GM12878 (cell line): ENCODE data around the gene ZBTB5. TPM values are rescaled to one million over a fixed set of nuclear protein-coding genes. Genes with fewer than 3 reads are reported as not detected.
A peak's percentile ranks its signal among the peaks of the same experiment; 100 is the strongest.

ENCODE experiments used
- ATAC-seq: fragments of 200-7000 bp; cut with Tn5 transposase; 3 replicates; pipeline ENCODE4 v1.9.1; 2020; ENCODE audit warnings: mild to moderate bottlenecking, moderate library complexity
- BruUV-seq: library from RNA; stranded (reverse); fragments of 400-500 nt; replicated peaks from 2 replicates; lab custom pipeline; 2021; lab: Mats Ljungman, UMichigan
- CTCF ChIA-PET: fragments of 300-600 bp; sonication (Branson Sonifier 250); formaldehyde crosslinking; extraction: SDS; loops from one replicate; lab custom pipeline; 2021; ENCODE audit warnings: inconsistent platforms; lab: Yijun Ruan, JAX
- POLR2A ChIA-PET: fragments of 350-600 bp; formaldehyde crosslinking; extraction: SDS; loops from one replicate; lab custom pipeline; 2021; ENCODE audit warnings: inconsistent platforms; lab: Charles Lee
- RAD21 ChIA-PET: fragments of 300-600 bp; sonication (Branson Sonifier 250); formaldehyde crosslinking; loops from one replicate; lab custom pipeline; 2023; ENCODE audit warnings: antibody characterized with exemption; ENCODE audit not compliant: unreplicated experiment; lab: Charles Lee
- SMC1A ChIA-PET: fragments of 300-600 bp; sonication (Branson Sonifier 250); formaldehyde crosslinking; loops from one replicate; lab custom pipeline; 2023; ENCODE audit not compliant: unreplicated experiment, uncharacterized antibody; lab: Charles Lee
- DNase-seq: peaks from one replicate; pipeline ENCODE4 v3.0.0-alpha.2; 2011; ENCODE audit warnings: low read depth, low spot score
- FAIRE-seq: peaks from 3 replicates; lab custom pipeline; 2011; peaks lifted over from hg19 to GRCh38; lab: Jason Lieb, UNC
- H2AFZ ChIP-seq: 2 replicates; pipeline ENCODE4 v1.6.0; 2011; ENCODE audit warnings: low read depth, low read length, control low read depth; ENCODE audit not compliant: control insufficient read depth
- H3K27ac ChIP-seq: 2 replicates; pipeline ENCODE4 v1.5.1; 2011; ENCODE audit warnings: control low read depth; ENCODE audit not compliant: control insufficient read depth, insufficient read depth
- H3K27me3 ChIP-seq, 2 experiments: replicated peaks in 1 of 2; 2 replicates each; pipeline versions ENCODE4 v1.6.0 to v1.6.1; 2011; ENCODE audit warnings: low read length in 1 of 2; ENCODE audit not compliant: control insufficient read depth in 2 of 2, insufficient read depth in 2 of 2
- H3K36me3 ChIP-seq, 2 experiments: 2 replicates each; pipeline ENCODE4 v1.5.1; 2011; ENCODE audit warnings: low read length in 1 of 2; ENCODE audit not compliant: control insufficient read depth in 2 of 2, insufficient read depth in 2 of 2
- H3K4me1 ChIP-seq: 2 replicates; pipeline ENCODE4 v1.6.1; 2011; ENCODE audit warnings: mild to moderate bottlenecking, low read length, moderate library complexity, mixed read lengths; ENCODE audit not compliant: control insufficient read depth, insufficient read depth
- H3K4me2 ChIP-seq: 2 replicates; pipeline ENCODE4 v1.6.0; 2011; ENCODE audit warnings: control low read depth; ENCODE audit not compliant: control insufficient read depth, insufficient read depth
- H3K4me3 ChIP-seq: fragments of 200-600 bp; sonication (generic); 2 replicates; pipeline ENCODE4 v1.5.1; 2016
- H3K79me2 ChIP-seq: 2 replicates; pipeline ENCODE4 v1.6.0; 2011; ENCODE audit warnings: low read length; ENCODE audit not compliant: control insufficient read depth, insufficient read depth
- H3K9ac ChIP-seq: 2 replicates; pipeline ENCODE4 v1.8.0; 2011; ENCODE audit warnings: low read length, control low read depth, mixed read lengths; ENCODE audit not compliant: control insufficient read depth, insufficient read depth
- H3K9me3 ChIP-seq: replicated peaks from 3 replicates; pipeline ENCODE4 v1.5.1; 2011; ENCODE audit warnings: mild to moderate bottlenecking, low read length; ENCODE audit not compliant: control insufficient read depth, insufficient read depth
- H4K20me1 ChIP-seq: 2 replicates; pipeline ENCODE4 v1.6.0; 2011; ENCODE audit not compliant: control insufficient read depth, insufficient read depth
- BCL11A ChIP-seq: IDR thresholded peaks from 2 replicates; pipeline ENCODE4 v1.6.1; 2011; ENCODE audit warnings: low read depth, low read length
- CBX3 ChIP-seq: fragments of 200-600 bp; sonication (generic); IDR thresholded peaks from 2 replicates; pipeline ENCODE4 v1.6.1; 2016; ENCODE audit warnings: low read depth, borderline replicate concordance
- FOXK2 ChIP-seq: fragments of 450-650 bp; IDR thresholded peaks from 2 replicates; pipeline ENCODE4 v1.6.1; 2017; ENCODE audit warnings: mild to moderate bottlenecking, moderate library complexity
- KAT2A ChIP-seq: conservative IDR thresholded peaks from 2 replicates; pipeline ENCODE4 v1.6.1; 2011; ENCODE audit warnings: low read depth, low read length; ENCODE audit not compliant: control insufficient read depth
- MEF2B ChIP-seq: fragments of 450-650 bp; IDR thresholded peaks from 2 replicates; pipeline ENCODE4 v1.6.1; 2018; ENCODE audit warnings: mild to moderate bottlenecking, moderate library complexity; ENCODE audit not compliant: partially characterized antibody, poor library complexity, severe bottlenecking
- MYC ChIP-seq: IDR thresholded peaks from 2 replicates; pipeline ENCODE4 v1.6.1; 2011; ENCODE audit warnings: mild to moderate bottlenecking, low read length, moderate library complexity, inconsistent platforms; ENCODE audit not compliant: insufficient read depth, insufficient replicate concordance, insufficient read length, severe bottlenecking
- PAX8 ChIP-seq: fragments of 450-650 bp; IDR thresholded peaks from 2 replicates; pipeline ENCODE4 v1.6.1; 2017; ENCODE audit warnings: mild to moderate bottlenecking, moderate library complexity
- SIX5 ChIP-seq: IDR thresholded peaks from 2 replicates; pipeline ENCODE4 v1.6.1; 2011; ENCODE audit warnings: mild to moderate bottlenecking, low read depth, low read length, moderate library complexity; ENCODE audit not compliant: severe bottlenecking
- STAT1 ChIP-seq: fragments of 450-650 bp; conservative IDR thresholded peaks from 2 replicates; pipeline ENCODE4 v1.6.1; 2014; ENCODE audit warnings: antibody characterized with exemption, mild to moderate bottlenecking
- WGBS: methylation state at CpG from one replicate; pipeline ENCODE4 v1.1.6; 2016; ENCODE audit warnings: low lambda C conversion rate; ENCODE audit not compliant: insufficient replicate concordance, insufficient coverage; ENCODE audit errors: missing lambda C conversion rate; 5-methylcytosine and 5-hydroxymethylcytosine counted together
- in situ Hi-C: fragments of 300-500 bp; cut with MboI; formaldehyde crosslinking; loops from 9 replicates; pipeline ENCODE4 v1.14.3; 2018; ENCODE audit warnings: mixed read lengths
- intact Hi-C: fragments of 100-400 bp; cut with micrococcal nuclease; formaldehyde crosslinking; loops from one replicate; pipeline ENCODE4 v1.14.2; 2022; ENCODE audit not compliant: unreplicated experiment
- polyA plus RNA-seq, 11 experiments: library from polyadenylated mRNA; depleted of rRNA in 4 of 11; unstranded in 6 of 11; stranded (reverse) in 5 of 11; fragments of >200 nt; fragmentation: Nextera tagmentation in 4 of 11; fragmentation: Illumina TruSeq in 1 of 11; extraction: Ambion mirVana in 4 of 11; extraction: Trizol in 1 of 11; gene quantifications; 1 replicate in 1 of 11; 2 replicates in 10 of 11; pipeline versions ENCODE4 v1.2.1 to v1.2.3, GENCODE V29; 2011 to 2016; ENCODE audit warnings: inconsistent platforms in 2 of 11, missing spikeins in 2 of 11, low read depth in 1 of 11
- total RNA-seq, 4 experiments: library from RNA; depleted of rRNA in 3 of 4; stranded (reverse); fragments of >200 nt in 3 of 4; fragmentation: Illumina TruSeq in 1 of 4; extraction: Trizol in 1 of 4; gene quantifications; 2 replicates each; pipeline versions ENCODE4 v1.2.1 to v1.2.3, GENCODE V29; 2013 to 2021
- TF ChIP-seq, protein P1 (sequence below): fragments of 450-650 bp; IDR thresholded peaks from 2 replicates; pipeline ENCODE4 v1.6.1; 2018; ENCODE audit warnings: mild to moderate bottlenecking, low read depth, moderate library complexity; ENCODE audit not compliant: partially characterized antibody
- TF ChIP-seq, protein P2 (sequence below): fragments of 450-650 bp; conservative IDR thresholded peaks from 2 replicates; pipeline ENCODE4 v1.6.1; 2017; ENCODE audit warnings: mild to moderate bottlenecking, moderate library complexity
- TF ChIP-seq, protein P3 (sequence below): fragments of 450-650 bp; formaldehyde crosslinking; IDR thresholded peaks from 2 replicates; pipeline ENCODE4 v1.5.0; 2022; ENCODE audit warnings: mild to moderate bottlenecking, missing genetic modification characterization

ZBTB5 gene
- total and polyA plus RNA-seq, 10 of the 15 experiments (the other 5 are each of a cell fraction or from before 2014, with no cell fraction given) = 1.4 to 32.5 (median 12.1) TPM

DNA sequence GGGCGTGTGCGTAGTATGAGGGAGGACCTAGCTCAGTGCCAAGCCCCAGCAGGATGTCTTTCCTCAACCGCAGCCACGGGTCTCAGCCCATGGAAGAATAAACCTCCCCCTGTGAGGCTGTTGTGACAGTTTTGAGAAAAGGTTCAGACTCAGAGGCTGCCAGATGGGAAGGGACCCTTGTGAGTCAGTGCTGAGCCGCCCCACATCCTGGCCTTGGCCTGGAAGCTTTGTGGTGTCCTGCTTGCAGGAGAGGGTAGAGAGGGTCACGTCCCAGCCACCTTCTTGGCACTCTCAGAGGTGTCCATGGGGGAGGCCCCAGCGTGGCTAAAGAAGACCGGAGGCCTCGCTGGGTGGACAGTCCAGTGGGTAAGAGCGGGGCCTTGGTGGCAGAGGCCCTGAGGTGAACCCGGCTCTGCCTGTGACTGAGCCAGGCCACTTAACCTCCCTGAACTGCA lies 39.9 kb downstream of the ZBTB5 start:
- no peak overlapping the region for H3K27ac ChIP-seq
- 0 out of 2 replicates have a peak, but pooled peaks cover 4% of the 10 kb centered on the region for H4K20me1 ChIP-seq
- DNase-seq (no peak), ATAC-seq (no peak), FAIRE-seq (no peak)
- ChIA-PET RAD21 (no interaction called here), POLR2A (no interaction called here), SMC1A (interaction anchor here (0.9 to 1.4 kb wide), 2 partner anchors 11 to 61 kb away, joined by 3 to 4 read pairs; no protein-coding TSS in a partner anchor), CTCF (interaction anchor here (2.6 kb wide), 2 partner anchors 11 to 14 kb away, joined by 13 to 17 read pairs; no protein-coding TSS in a partner anchor)
- H3K4me3 ChIP-seq = no peak overlapping the region; the same call in 1 of the 2 replicates
- intact Hi-C loops = no loop called here
- H3K9ac ChIP-seq = no peak overlapping the region
- peaks cover 37% of the 10 kb centered on the region for H3K79me2 ChIP-seq
- peaks cover 23 to 27% of the 10 kb centered on the region in 2 experiments; a peak in 3 of 4 replicates for H3K36me3 ChIP-seq
- peaks cover 17% of the 10 kb centered on the region for H3K4me1 ChIP-seq
- TF ChIP-seq CBX3 (no peak), STAT1 (no peak), KAT2A (no peak), PAX8 (no peak), MEF2B (no peak), FOXK2 (no peak), BCL11A (no peak), MYC (no peak), SIX5 (no peak)
- TF ChIP-seq, protein P1, sequence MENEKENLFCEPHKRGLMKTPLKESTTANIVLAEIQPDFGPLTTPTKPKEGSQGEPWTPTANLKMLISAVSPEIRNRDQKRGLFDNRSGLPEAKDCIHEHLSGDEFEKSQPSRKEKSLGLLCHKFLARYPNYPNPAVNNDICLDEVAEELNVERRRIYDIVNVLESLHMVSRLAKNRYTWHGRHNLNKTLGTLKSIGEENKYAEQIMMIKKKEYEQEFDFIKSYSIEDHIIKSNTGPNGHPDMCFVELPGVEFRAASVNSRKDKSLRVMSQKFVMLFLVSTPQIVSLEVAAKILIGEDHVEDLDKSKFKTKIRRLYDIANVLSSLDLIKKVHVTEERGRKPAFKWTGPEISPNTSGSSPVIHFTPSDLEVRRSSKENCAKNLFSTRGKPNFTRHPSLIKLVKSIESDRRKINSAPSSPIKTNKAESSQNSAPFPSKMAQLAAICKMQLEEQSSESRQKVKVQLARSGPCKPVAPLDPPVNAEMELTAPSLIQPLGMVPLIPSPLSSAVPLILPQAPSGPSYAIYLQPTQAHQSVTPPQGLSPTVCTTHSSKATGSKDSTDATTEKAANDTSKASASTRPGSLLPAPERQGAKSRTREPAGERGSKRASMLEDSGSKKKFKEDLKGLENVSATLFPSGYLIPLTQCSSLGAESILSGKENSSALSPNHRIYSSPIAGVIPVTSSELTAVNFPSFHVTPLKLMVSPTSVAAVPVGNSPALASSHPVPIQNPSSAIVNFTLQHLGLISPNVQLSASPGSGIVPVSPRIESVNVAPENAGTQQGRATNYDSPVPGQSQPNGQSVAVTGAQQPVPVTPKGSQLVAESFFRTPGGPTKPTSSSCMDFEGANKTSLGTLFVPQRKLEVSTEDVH = no peak
- TF ChIP-seq, protein P2, sequence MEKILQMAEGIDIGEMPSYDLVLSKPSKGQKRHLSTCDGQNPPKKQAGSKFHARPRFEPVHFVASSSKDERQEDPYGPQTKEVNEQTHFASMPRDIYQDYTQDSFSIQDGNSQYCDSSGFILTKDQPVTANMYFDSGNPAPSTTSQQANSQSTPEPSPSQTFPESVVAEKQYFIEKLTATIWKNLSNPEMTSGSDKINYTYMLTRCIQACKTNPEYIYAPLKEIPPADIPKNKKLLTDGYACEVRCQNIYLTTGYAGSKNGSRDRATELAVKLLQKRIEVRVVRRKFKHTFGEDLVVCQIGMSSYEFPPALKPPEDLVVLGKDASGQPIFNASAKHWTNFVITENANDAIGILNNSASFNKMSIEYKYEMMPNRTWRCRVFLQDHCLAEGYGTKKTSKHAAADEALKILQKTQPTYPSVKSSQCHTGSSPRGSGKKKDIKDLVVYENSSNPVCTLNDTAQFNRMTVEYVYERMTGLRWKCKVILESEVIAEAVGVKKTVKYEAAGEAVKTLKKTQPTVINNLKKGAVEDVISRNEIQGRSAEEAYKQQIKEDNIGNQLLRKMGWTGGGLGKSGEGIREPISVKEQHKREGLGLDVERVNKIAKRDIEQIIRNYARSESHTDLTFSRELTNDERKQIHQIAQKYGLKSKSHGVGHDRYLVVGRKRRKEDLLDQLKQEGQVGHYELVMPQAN = no peak
- TF ChIP-seq, protein P3, sequence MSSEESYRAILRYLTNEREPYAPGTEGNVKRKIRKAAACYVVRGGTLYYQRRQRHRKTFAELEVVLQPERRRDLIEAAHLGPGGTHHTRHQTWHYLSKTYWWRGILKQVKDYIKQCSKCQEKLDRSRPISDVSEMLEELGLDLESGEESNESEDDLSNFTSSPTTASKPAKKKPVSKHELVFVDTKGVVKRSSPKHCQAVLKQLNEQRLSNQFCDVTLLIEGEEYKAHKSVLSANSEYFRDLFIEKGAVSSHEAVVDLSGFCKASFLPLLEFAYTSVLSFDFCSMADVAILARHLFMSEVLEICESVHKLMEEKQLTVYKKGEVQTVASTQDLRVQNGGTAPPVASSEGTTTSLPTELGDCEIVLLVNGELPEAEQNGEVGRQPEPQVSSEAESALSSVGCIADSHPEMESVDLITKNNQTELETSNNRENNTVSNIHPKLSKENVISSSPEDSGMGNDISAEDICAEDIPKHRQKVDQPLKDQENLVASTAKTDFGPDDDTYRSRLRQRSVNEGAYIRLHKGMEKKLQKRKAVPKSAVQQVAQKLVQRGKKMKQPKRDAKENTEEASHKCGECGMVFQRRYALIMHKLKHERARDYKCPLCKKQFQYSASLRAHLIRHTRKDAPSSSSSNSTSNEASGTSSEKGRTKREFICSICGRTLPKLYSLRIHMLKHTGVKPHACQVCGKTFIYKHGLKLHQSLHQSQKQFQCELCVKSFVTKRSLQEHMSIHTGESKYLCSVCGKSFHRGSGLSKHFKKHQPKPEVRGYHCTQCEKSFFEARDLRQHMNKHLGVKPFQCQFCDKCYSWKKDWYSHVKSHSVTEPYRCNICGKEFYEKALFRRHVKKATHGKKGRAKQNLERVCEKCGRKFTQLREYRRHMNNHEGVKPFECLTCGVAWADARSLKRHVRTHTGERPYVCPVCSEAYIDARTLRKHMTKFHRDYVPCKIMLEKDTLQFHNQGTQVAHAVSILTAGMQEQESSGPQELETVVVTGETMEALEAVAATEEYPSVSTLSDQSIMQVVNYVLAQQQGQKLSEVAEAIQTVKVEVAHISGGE (CRISPR knock-in tag) = no peak
- in situ Hi-C loops = no loop called here
- peak overlapping the region; percentile 7 for H3K4me2 ChIP-seq
- H2AFZ ChIP-seq = no peak overlapping the region
- BruUV-seq = no TSS peak
- 94% methylated on average over 11 of the region's 11 CpGs for WGBS
- H3K27me3 ChIP-seq = no peaks in the 10 kb centered on the region
- H3K9me3 ChIP-seq = no peaks in the 10 kb centered on the region
